Medulla oblongata (tissue), 1 donor: ENCODE data around the gene TYK2.
"Not testable (repeated sequence)": the region's sequence is repeated elsewhere in the genome, so short reads cannot be mapped to it uniquely, and the experiment has no call there.

Experiments
- DNase-seq: peaks from one replicate; pipeline ENCODE4 v3.0.0-alpha.2; 2015; ENCODE audit errors: extremely low spot score

TYK2 gene

GRCh38 chr19:10372690-10373089, 7.7 kb downstream of the TYK2 start:
- peak; percentile 58 for DNase-seq

GRCh38 chr19:10368101-10368803, 12.1 kb downstream of the TYK2 start:
- no peak for DNase-seq

- DNase-seq: not testable (repeated sequence)
Measured at GRCh38 chr19:10366950-10367512, 13.3 kb downstream of the TYK2 start.

DNA sequence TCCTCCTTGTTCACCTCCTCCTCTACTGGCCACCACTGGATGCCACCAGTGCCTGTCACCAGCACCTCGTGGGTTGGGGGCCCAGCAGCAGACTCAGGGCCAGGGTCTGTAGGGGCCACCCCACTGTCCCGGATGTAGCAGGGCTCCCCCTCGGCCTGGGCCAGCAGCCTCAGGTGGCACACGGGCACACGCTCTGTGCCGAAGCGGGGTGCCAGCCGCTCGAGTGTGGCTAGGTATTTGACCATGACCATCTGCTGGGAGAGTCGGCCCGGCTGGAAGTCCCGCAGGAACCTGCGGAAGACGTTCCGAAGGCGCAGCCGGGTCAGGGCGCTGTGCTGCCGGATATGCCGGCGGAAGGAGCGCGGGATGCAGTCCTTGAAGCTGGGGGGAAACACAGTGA, 14.9 kb downstream of the TYK2 start:
- no peak for DNase-seq

DNA sequence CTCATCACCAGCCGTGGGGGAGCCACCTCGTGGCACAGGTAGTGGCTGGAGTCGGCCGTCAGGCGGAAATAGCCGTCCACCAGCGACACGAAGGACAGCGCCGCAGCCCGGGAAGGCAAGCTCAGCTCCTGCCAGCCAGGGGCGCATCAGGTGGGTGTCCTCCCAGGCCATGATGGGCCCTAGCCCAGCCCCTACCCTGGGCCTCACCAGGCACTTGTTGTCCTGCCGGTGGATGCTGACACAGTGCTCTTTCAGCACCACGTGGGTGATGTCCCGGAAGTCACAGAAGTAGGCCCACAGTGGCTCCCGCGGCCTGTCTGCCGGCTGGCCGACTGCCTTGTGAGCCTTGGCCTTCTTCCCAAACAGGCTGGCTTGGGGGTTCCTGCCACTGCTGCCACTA, 15.7 kb downstream of the TYK2 start:
- DNase-seq: peak; percentile 66

- DNase-seq: no peak
Measured at GRCh38 chr19:10363789-10364281, 16.5 kb downstream of the TYK2 start.

DNA sequence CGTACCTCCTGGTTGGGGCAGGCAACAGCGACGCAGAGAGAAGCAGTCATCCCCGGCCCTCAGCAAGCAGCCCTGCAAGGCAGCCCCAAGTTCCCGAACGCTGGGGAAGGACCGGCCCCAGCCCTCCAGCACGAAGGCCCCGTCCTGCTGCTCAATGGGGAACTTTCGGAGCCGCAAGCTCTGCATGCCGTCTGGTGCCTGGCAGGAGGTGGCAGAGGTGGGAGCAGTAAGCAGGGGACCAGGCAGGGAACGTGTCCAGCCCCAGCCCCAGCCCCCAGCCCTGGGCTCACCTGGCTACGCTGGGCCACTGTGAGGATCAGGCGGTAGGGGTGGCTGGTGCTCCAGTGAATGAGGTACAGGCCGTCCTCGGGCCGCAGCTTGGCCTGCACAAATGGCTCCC, 18.1 kb downstream of the TYK2 start:
- no peak for DNase-seq

DNA sequence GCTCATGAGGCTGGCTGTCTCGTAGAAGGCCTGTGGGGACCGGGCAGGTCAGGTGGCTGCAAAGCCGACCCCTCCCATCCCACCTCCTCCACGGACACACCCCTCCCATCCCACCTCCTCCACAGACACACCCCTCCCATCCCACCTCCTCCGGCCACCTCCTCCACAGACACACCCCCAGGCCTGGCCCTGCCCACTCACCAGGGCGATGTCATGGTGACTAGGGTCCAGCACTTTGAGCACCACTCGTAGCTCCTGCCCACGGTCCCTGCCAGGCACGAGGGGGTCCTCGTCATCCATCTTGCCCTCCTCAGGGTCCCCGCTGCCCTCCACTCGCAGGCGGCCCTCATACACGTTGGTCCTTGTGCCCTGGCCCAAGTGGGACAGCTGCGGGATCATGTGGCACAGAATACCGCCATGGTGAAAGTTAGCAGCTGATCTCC, 18.8 kb downstream of the TYK2 start:
- no peak for DNase-seq

DNA sequence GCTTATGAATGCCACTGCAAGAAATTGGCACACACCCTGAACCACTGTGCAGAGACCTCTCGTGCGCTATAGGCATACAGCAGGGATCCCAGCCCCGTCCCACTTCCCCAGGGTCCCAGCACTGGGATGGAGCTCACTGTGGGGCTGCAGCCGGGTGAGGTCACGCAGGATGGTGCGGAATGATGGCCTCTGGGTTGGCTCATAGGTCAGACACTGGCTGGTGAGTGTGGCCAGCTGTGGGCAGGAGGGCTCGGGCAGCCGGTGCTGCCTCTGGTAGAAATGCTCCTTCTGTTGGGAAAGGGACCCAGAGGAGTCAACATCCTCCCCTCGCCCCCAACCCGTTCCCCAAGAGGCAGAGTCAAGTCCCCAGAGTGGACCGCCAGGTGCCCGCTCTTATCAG, 23.9 kb downstream of the TYK2 start:
- no peak for DNase-seq

- DNase-seq: no peak
Measured at GRCh38 chr19:10353793-10354391, 26.5 kb downstream of the TYK2 start.

- no peak for DNase-seq
Measured at GRCh38 chr19:10352764-10353671, 27.4 kb downstream of the TYK2 start.

- DNase-seq: peak; percentile 27
Measured at GRCh38 chr19:10346509-10346908, 33.9 kb downstream of the TYK2 start.

DNA sequence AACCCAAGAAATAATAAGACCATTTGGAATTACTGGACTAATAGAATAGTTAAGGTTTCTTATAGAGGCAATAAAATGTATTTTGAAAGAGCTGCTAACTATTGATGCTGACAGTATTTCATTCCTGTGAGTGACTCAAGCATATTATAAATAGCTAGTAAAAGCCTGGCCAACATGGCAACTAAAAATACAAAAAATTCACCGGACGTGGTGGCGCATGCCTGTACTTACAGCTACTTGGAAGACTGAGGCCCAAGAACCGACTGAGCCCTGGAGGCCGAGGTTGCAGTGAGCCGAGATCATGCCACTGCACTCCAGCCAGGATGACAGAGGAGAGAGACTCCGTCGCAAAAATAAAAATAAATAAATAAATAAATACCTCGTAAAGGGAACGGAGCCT, 35.6 kb downstream of the TYK2 start:
- no peak for DNase-seq

DNA sequence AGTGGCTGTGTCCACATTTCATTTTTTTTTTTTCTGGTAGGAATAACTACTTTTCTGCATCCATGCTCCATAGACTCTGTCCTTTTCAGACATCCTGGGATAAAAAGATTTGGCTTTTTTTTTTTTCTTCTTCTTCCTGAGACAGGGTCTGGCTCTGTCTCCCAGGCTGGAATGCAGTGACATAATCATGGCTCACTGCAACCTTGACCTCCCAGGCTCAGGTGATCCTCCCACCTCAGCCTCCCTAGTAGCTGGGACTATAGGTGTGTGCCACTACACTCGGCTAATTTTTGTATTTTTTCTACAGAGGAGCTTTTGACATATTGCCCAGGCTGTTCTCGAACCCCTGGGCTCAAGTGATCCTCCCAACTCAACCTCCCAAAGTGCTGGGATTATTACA, 36.9 kb downstream of the TYK2 start:
- DNase-seq: no peak

DNA sequence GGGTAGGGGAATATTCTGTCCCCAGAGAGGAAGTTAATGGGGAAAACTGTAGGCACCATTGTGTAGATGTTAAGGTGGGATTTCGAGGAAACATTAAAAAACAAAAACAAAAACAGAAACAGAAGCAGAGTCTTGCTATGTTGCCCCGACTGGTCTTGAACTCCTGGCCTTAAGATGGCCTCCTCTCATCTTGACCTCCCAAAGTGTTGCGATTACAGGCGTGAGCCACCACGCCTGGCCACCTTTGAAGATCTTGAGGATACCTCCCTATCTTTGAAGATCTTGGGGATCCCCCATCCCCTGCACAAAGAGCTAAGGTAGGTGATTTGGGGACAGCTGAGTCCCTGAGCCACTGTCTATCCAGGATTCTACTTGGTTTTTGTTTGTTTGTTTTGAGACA, 40.4 kb downstream of the TYK2 start:
- no peak for DNase-seq

DNA sequence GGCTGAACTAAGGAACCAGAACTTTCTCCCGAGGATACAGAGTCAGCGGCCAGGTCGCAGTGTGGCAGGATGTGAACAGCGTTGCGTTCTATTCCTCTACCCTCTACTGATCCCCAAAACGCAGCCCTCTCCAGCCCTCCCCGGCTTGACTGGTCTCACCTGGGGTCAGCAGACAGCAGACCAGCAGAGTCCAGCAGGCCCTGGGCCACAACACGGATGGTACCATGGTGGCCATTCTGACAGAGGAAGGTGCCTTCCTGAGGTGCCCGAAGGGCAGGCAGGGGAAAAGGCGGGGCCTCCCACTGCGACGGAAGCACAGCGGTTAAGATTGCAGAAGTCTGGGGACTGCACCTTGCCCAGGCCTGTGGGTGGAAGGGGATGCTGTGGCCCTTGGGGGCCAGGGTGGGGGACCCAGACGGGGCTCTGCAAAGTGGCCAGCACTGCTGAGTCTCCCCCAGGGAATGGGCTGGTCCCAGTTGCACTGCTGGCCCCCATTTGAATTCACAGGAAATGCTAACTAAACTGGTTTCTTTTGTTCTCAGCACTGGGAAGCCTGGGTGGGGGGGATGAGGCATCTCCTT, 40.9 kb downstream of the TYK2 start, which contains the start of gene ICAM3:
Gene ICAM3, minus strand, starts transcription at position 245 of the 581 bp plus-strand sequence. Its CDS starts 10 bp downstream, at position 235.
- DNase-seq: no peak

DNA sequence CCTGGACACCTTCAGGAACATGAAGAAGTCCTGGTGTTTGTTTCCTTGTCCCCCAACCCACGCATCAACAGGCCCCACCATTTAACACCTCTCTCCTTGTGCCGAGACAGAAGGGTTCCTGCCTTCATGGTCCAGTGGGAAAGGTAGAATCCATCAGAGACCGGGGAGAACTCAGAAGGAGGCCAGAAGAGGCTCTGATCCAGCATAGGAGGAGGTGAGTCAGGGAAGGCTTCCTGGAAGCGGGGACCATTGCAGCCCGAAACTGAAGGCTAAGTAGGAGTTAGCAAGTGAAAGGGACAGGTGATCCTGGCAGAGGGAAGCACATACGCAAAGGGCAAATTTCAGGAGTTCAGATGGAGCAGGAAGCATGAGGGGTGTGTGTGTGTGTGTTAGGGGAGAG, 41.4 kb downstream of the TYK2 start:
- no peak for DNase-seq

- DNase-seq: not testable (repeated sequence)
Measured at GRCh38 chr19:10336725-10337124, 43.6 kb downstream of the TYK2 start.

GRCh38 chr19:10335352-10335985, 44.9 kb downstream of the TYK2 start:
- peak; percentile 14 for DNase-seq

- peak; percentile 70 for DNase-seq
Measured at GRCh38 chr19:10334588-10335351, 45.6 kb downstream of the TYK2 start.
